CD14-positive monocyte (primary cell): Measurements from ENCODE around the gene MITF. TPM values are rescaled to one million over a fixed set of nuclear protein-coding genes. Genes with fewer than 3 reads are reported as not detected.
A peak's percentile ranks its signal among the peaks of the same experiment; 100 is the strongest.

Experiments used
- DNase-seq, 3 donors: peaks; one replicate each; pipeline ENCODE4 v3.0.0-alpha.2; 2011 to 2022
- H2AFZ ChIP-seq: 2 replicates; pipeline ENCODE4 v1.6.0; 2012; ENCODE audit warnings: mild to moderate bottlenecking, low read depth, low read length, inconsistent platforms; ENCODE audit not compliant: insufficient read depth, poor library complexity, severe bottlenecking
- H3K27ac ChIP-seq, 2 donors: 1 replicate in 1 of 2; 2 replicates in 1 of 2; pipeline ENCODE4 v1.5.1; 2012 to 2013; ENCODE audit warnings: low read length in 2 of 2, control low read depth in 1 of 2, inconsistent platforms in 1 of 2, low read depth in 1 of 2, mild to moderate bottlenecking in 1 of 2
- H3K27me3 ChIP-seq, 2 donors: one replicate each; pipeline versions ENCODE4 v1.6.0 to v1.6.1; 2011 to 2013; ENCODE audit warnings: low read length in 2 of 2; ENCODE audit not compliant: control insufficient read depth in 2 of 2, insufficient read depth in 2 of 2
- H3K36me3 ChIP-seq, 2 donors: replicated peaks in 1 of 2; 1 replicate in 1 of 2; 2 replicates in 1 of 2; pipeline versions ENCODE4 v1.5.1 to v1.6.1; 2012 to 2013; ENCODE audit warnings: low read length in 2 of 2, control low read depth in 1 of 2, inconsistent platforms in 1 of 2, mild to moderate bottlenecking in 1 of 2; ENCODE audit not compliant: insufficient read depth in 2 of 2, control insufficient read depth in 1 of 2
- H3K4me1 ChIP-seq, 2 donors: 1 replicate in 1 of 2; 2 replicates in 1 of 2; pipeline versions ENCODE4 v1.5.1 to v1.6.1; 2012 to 2013; ENCODE audit warnings: low read length in 2 of 2, control low read depth in 1 of 2, inconsistent platforms in 1 of 2, mild to moderate bottlenecking in 1 of 2, moderate library complexity in 1 of 2; ENCODE audit not compliant: insufficient read depth in 2 of 2, control insufficient read depth in 1 of 2
- H3K4me2 ChIP-seq: replicated peaks from 2 replicates; pipeline ENCODE3; 2012; ENCODE audit warnings: low read length, moderate library complexity, mild to moderate bottlenecking; ENCODE audit not compliant: poor library complexity, severe bottlenecking; ENCODE audit errors: extremely low read depth
- H3K4me3 ChIP-seq, 3 experiments: fragments of 200-600 bp in 1 of 3; sonication (generic) in 1 of 3; replicated peaks in 1 of 3; 1 replicate in 2 of 3; 2 replicates in 1 of 3; pipeline ENCODE4 v1.5.1; 2011 to 2013; ENCODE audit warnings: low read length in 3 of 3, mild to moderate bottlenecking in 3 of 3, control low read depth in 2 of 3, low read depth in 2 of 3, inconsistent platforms in 1 of 3, moderate library complexity in 1 of 3
- H3K79me2 ChIP-seq: 2 replicates; pipeline ENCODE4 v1.6.0; 2012; ENCODE audit warnings: mild to moderate bottlenecking, control low read depth, inconsistent platforms, low read length, moderate library complexity; ENCODE audit not compliant: insufficient read depth
- H3K9ac ChIP-seq: 2 replicates; pipeline ENCODE4 v1.6.0; 2017; ENCODE audit warnings: low read length, mild to moderate bottlenecking; ENCODE audit not compliant: insufficient read depth, poor library complexity, severe bottlenecking
- H3K9me3 ChIP-seq, 2 donors: replicated peaks in 1 of 2; 1 replicate in 1 of 2; 2 replicates in 1 of 2; pipeline versions ENCODE4 v1.5.1 to v1.6.1; 2012 to 2013; ENCODE audit warnings: low read length in 2 of 2, control low read depth in 1 of 2; ENCODE audit not compliant: control insufficient read depth in 1 of 2, insufficient read depth in 1 of 2
- H4K20me1 ChIP-seq: 2 replicates; pipeline ENCODE4 v1.6.0; 2012; ENCODE audit warnings: mild to moderate bottlenecking, low read length, control low read depth, moderate library complexity; ENCODE audit not compliant: insufficient read depth
- H3K27ac Mint-ChIP-seq, 7 donors: one replicate each; pipeline ENCODE4 v1.8.0; 2020; ENCODE audit warnings: mild to moderate bottlenecking in 7 of 7, mixed read lengths in 7 of 7, moderate library complexity in 6 of 7, inconsistent platforms in 2 of 7
- H3K27me3 Mint-ChIP-seq, 3 donors: one replicate each; pipeline ENCODE4 v1.8.0; 2021 to 2022; ENCODE audit warnings: low read depth in 3 of 3, mild to moderate bottlenecking in 3 of 3, mixed read lengths in 3 of 3, moderate library complexity in 3 of 3, inconsistent platforms in 1 of 3
- H3K36me3 Mint-ChIP-seq, 2 donors: one replicate each; pipeline ENCODE4 v1.8.0; 2020; ENCODE audit warnings: mixed read lengths in 2 of 2, inconsistent platforms in 1 of 2, mild to moderate bottlenecking in 1 of 2
- H3K4me1 Mint-ChIP-seq: one replicate; pipeline ENCODE4 v1.8.0; 2020; ENCODE audit warnings: mild to moderate bottlenecking, mixed read lengths
- H3K4me3 Mint-ChIP-seq, 2 donors: one replicate each; pipeline ENCODE4 v1.8.0; 2020; ENCODE audit warnings: mild to moderate bottlenecking in 2 of 2, mixed read lengths in 2 of 2, moderate library complexity in 1 of 2
- H3K9me3 Mint-ChIP-seq, 7 donors: one replicate each; pipeline ENCODE4 v1.8.0; 2020 to 2022; ENCODE audit warnings: mixed read lengths in 7 of 7, mild to moderate bottlenecking in 6 of 7, moderate library complexity in 6 of 7, inconsistent platforms in 2 of 7
- CTCF ChIP-seq: fragments of 200-600 bp; IDR thresholded peaks from one replicate; pipeline ENCODE4 v1.8.0; 2022; ENCODE audit warnings: antibody characterized with exemption, mild to moderate bottlenecking
- WGBS: methylation state at CpG from one replicate; pipeline ENCODE4 v1.1.5; 2013; ENCODE audit warnings: missing lambda C conversion rate; ENCODE audit not compliant: insufficient coverage; 5-methylcytosine and 5-hydroxymethylcytosine counted together
- intact Hi-C, 2 donors: fragments of 100-400 bp; cut with micrococcal nuclease; formaldehyde crosslinking; loops; one replicate each; pipeline versions ENCODE4 v1.15.0 to v1.15.1; 2023
- polyA plus RNA-seq, 3 donors: library from polyadenylated mRNA; depleted of rRNA in 1 of 3; unstranded in 2 of 3; stranded (reverse) in 1 of 3; fragments of 300-500 nt in 2 of 3; fragments of >200 nt in 1 of 3; fragmentation: Illumina TruSeq in 2 of 3; gene quantifications; 1 replicate in 2 of 3; 2 replicates in 1 of 3; pipeline ENCODE4 v1.2.3, GENCODE V29; 2012 to 2021

MITF gene
- polyA plus RNA-seq, 3 donors, result 7.0 to 15.1 (median 12.1) TPM

GRCh38 chr3:69767571-69767970 lies 28.3 kb downstream of the MITF start:
- no peaks in the 10 kb centered on the region for H4K20me1 ChIP-seq
- peaks cover 0 to 2% (median 0%) of the 10 kb centered on the region in 7 donors for H3K9me3 Mint-ChIP-seq
- H3K79me2 ChIP-seq, result peaks cover 56% of the 10 kb centered on the region

GRCh38 chr3:69768438-69768837 lies 29.2 kb downstream of the MITF start:
- H3K4me1 Mint-ChIP-seq, result peaks cover 40% of the 10 kb centered on the region
- H3K27ac ChIP-seq, result no peak overlapping the region
- no peak overlapping the region for H3K9ac ChIP-seq
- peaks cover 24 to 27% of the 10 kb centered on the region in 2 donors for H3K4me1 ChIP-seq
- no peaks in the 10 kb centered on the region for H4K20me1 ChIP-seq
- no peaks in the 10 kb centered on the region for H3K36me3 ChIP-seq
- peaks cover 0 to 8% of the 10 kb centered on the region in 2 donors for H3K36me3 Mint-ChIP-seq
- no CpG with 5 or more reads among the region's 2 CpGs for WGBS
- no peak overlapping the region for H2AFZ ChIP-seq
- no peak for DNase-seq
- no peak overlapping the region for H3K4me3 Mint-ChIP-seq
- H3K27me3 ChIP-seq, result no peaks in the 10 kb centered on the region
- H3K4me3 ChIP-seq, result no peak overlapping the region
- no peak for TF ChIP-seq CTCF
- peaks cover 48% of the 10 kb centered on the region for H3K79me2 ChIP-seq
- no peak overlapping the region for H3K4me2 ChIP-seq
- H3K9me3 ChIP-seq, result no peaks in the 10 kb centered on the region
- peaks cover 0 to 2% (median 0%) of the 10 kb centered on the region in 7 donors for H3K9me3 Mint-ChIP-seq
- peaks cover 0 to 3% (median 2%) of the 10 kb centered on the region in 3 donors for H3K27me3 Mint-ChIP-seq
- intact Hi-C loops, result no loop called here
- no peak overlapping the region for H3K27ac Mint-ChIP-seq

More at GRCh38 chr3:69767571-69767970, 28.3 kb downstream of the MITF start:
- TF ChIP-seq CTCF, result no peak
- Mint-ChIP-seq H3K36me3 (peaks cover 0 to 4% of the 10 kb centered on the region in 2 donors), H3K4me1 (peaks cover 48% of the 10 kb centered on the region), H3K27ac (peak overlapping the region in 1 of 7 donors; percentile 62), H3K27me3 (peaks cover 0 to 3% (median 1%) of the 10 kb centered on the region in 3 donors), H3K4me3 (no peak overlapping the region)
- no peak overlapping the region for H3K4me3 ChIP-seq
- peaks cover 33 to 35% of the 10 kb centered on the region in 2 donors for H3K4me1 ChIP-seq
- H3K27me3 ChIP-seq, result no peaks in the 10 kb centered on the region
- H3K9ac ChIP-seq, result no peak overlapping the region
- no peak for DNase-seq
- H3K27ac ChIP-seq, result no peak overlapping the region
- no peaks in the 10 kb centered on the region for H3K36me3 ChIP-seq
- H3K9me3 ChIP-seq, result no peaks in the 10 kb centered on the region
- 93% methylated on average over 5 of the region's 5 CpGs for WGBS
- no peak overlapping the region for H2AFZ ChIP-seq
- intact Hi-C loops, result no loop called here
- no peak overlapping the region for H3K4me2 ChIP-seq
